Measurements from ENCODE around the gene ARMC3. TPM values are rescaled to one million over a fixed set of nuclear protein-coding genes. Genes with fewer than 3 reads are reported as not detected.

ARMC3 gene
- total and polyA plus RNA-seq, 9 of the 15 experiments (the other 6 are each of a cell fraction or from before 2014, with no cell fraction given), result 0.33 to 1.1 (median 0.62) TPM

DNA sequence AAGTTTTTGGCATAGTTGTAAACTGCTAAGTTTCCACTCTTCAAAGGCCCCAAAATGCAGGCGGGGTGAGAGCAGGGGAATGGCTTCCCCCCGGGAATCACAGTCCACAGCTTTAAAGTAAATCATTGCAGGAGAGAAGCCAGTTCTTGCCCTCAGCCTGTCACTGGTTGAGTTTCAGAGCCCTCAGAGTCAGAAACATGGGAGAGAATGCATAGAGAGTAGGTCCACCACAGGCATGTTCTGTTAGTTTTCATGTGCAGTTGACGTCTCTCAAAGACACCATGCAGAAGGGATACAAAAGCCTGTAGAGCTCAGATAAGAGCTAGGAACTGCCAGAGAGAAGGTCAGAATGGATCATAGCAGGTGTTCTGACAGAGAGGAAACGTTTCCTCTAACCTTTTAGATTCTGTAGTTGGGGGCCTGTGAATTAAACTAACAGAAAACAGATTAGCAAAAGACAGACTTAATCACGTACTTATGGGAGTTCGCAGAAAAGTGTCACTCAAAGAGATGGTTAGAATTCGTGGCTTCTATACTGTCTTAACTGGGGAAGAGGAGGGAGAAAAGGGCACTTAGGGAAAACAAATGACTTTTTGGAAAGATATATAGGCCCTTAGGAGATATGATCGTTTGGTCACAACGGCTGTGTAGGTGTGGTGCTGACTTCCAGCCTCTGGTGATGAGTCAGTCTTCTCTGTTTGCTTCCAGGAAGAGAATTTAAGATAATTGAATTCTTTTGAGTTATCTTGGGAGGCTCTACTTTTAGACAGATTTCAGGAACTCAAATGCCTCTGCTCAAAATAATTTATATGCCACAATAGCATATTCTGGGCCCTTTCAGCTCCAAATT is 119.6 kb downstream of the ARMC3 start (continued):
- TF ChIP-seq, protein P1, sequence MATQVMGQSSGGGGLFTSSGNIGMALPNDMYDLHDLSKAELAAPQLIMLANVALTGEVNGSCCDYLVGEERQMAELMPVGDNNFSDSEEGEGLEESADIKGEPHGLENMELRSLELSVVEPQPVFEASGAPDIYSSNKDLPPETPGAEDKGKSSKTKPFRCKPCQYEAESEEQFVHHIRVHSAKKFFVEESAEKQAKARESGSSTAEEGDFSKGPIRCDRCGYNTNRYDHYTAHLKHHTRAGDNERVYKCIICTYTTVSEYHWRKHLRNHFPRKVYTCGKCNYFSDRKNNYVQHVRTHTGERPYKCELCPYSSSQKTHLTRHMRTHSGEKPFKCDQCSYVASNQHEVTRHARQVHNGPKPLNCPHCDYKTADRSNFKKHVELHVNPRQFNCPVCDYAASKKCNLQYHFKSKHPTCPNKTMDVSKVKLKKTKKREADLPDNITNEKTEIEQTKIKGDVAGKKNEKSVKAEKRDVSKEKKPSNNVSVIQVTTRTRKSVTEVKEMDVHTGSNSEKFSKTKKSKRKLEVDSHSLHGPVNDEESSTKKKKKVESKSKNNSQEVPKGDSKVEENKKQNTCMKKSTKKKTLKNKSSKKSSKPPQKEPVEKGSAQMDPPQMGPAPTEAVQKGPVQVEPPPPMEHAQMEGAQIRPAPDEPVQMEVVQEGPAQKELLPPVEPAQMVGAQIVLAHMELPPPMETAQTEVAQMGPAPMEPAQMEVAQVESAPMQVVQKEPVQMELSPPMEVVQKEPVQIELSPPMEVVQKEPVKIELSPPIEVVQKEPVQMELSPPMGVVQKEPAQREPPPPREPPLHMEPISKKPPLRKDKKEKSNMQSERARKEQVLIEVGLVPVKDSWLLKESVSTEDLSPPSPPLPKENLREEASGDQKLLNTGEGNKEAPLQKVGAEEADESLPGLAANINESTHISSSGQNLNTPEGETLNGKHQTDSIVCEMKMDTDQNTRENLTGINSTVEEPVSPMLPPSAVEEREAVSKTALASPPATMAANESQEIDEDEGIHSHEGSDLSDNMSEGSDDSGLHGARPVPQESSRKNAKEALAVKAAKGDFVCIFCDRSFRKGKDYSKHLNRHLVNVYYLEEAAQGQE (IDR thresholded peaks at IDR 0.05; ENCODE audit: borderline replicate concordance), result no peak
- TF ChIP-seq, protein P1 (CRISPR knock-in tag; IDR thresholded peaks at IDR 0.05; ENCODE audit: low read depth), result no peak
- TF ChIP-seq ZC3H11A (IDR thresholded peaks at IDR 0.05; ENCODE audit: low read depth, low read length) (no peak), POLR2AphosphoS2 (IDR thresholded peaks at IDR 0.05; ENCODE audit: low read length) (no peak), ASH1L (IDR thresholded peaks at IDR 0.05; ENCODE audit: borderline replicate concordance, low read depth, partially characterized antibody) (no peak), ZNF583 (CRISPR knock-in tag; IDR thresholded peaks at IDR 0.05) (no peak), POLR3A (IDR thresholded peaks at IDR 0.05; ENCODE audit: borderline replicate concordance, extremely low read depth, insufficient read depth, insufficient read length) (no peak), PCBP1 (IDR thresholded peaks at IDR 0.05; ENCODE audit: low read depth, low read length, poor library complexity, severe bottlenecking) (no peak), ZNF551 (CRISPR knock-in tag; IDR thresholded peaks at IDR 0.05) (no peak), MTF1 (CRISPR knock-in tag; IDR thresholded peaks at IDR 0.05; ENCODE audit: borderline replicate concordance) (no peak), HDAC1 (IDR thresholded peaks at IDR 0.05) (peak in 1 of 2 experiments; percentile 67; a peak in 2 of 4 replicates)
- TF ChIP-seq, protein P2, sequence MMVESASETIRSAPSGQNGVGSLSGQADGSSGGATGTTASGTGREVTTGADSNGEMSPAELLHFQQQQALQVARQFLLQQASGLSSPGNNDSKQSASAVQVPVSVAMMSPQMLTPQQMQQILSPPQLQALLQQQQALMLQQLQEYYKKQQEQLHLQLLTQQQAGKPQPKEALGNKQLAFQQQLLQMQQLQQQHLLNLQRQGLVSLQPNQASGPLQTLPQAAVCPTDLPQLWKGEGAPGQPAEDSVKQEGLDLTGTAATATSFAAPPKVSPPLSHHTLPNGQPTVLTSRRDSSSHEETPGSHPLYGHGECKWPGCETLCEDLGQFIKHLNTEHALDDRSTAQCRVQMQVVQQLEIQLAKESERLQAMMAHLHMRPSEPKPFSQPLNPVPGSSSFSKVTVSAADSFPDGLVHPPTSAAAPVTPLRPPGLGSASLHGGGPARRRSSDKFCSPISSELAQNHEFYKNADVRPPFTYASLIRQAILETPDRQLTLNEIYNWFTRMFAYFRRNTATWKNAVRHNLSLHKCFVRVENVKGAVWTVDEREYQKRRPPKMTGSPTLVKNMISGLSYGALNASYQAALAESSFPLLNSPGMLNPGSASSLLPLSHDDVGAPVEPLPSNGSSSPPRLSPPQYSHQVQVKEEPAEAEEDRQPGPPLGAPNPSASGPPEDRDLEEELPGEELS (CRISPR knock-in tag; IDR thresholded peaks at IDR 0.05; ENCODE audit: borderline replicate concordance), result no peak
- TF ChIP-seq, protein P3, sequence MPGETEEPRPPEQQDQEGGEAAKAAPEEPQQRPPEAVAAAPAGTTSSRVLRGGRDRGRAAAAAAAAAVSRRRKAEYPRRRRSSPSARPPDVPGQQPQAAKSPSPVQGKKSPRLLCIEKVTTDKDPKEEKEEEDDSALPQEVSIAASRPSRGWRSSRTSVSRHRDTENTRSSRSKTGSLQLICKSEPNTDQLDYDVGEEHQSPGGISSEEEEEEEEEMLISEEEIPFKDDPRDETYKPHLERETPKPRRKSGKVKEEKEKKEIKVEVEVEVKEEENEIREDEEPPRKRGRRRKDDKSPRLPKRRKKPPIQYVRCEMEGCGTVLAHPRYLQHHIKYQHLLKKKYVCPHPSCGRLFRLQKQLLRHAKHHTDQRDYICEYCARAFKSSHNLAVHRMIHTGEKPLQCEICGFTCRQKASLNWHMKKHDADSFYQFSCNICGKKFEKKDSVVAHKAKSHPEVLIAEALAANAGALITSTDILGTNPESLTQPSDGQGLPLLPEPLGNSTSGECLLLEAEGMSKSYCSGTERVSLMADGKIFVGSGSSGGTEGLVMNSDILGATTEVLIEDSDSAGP (CRISPR knock-in tag; IDR thresholded peaks at IDR 0.05), result no peak
- TF ChIP-seq, protein P4, sequence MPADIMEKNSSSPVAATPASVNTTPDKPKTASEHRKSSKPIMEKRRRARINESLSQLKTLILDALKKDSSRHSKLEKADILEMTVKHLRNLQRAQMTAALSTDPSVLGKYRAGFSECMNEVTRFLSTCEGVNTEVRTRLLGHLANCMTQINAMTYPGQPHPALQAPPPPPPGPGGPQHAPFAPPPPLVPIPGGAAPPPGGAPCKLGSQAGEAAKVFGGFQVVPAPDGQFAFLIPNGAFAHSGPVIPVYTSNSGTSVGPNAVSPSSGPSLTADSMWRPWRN (IDR thresholded peaks at IDR 0.05; ENCODE audit: low read depth), result peak; percentile 46; the same call in 1 of the 2 replicates

Data from K562 (cell line).